HG02678 (cell line): ENCODE data around the gene GNAS-AS1.

ENCODE experiments used
- ATAC-seq: cut with Tn5 transposase; IDR thresholded peaks from one replicate; pipeline ENCODE4 v1.9.1; 2021; ENCODE audit warnings: mild to moderate bottlenecking, moderate library complexity; ENCODE audit not compliant: unreplicated experiment

GNAS-AS1 gene

GRCh38 chr20:58864346-58864745, 13.6 kb upstream of the GNAS-AS1 start:
- no peak for ATAC-seq

GRCh38 chr20:58863044-58863790, 12.5 kb upstream of the GNAS-AS1 start:
- no peak for ATAC-seq

GRCh38 chr20:58855506-58856389, 5.0 kb upstream of the GNAS-AS1 start:
- no peak for ATAC-seq

GRCh38 chr20:58854638-58855471, 4.2 kb upstream of the GNAS-AS1 start:
- no peak for ATAC-seq

- ATAC-seq: no peak
Measured at GRCh38 chr20:58853976-58854637, 3.4 kb upstream of the GNAS-AS1 start.

- ATAC-seq: no peak
Measured at GRCh38 chr20:58853466-58853865, 2.8 kb upstream of the GNAS-AS1 start.

GRCh38 chr20:58852543-58853271, 2.0 kb upstream of the GNAS-AS1 start, which contains the start of gene GNAS:
GNAS (plus strand) TSS chr20:58852716.
- ATAC-seq: no peak

GRCh38 chr20:58851969-58852458, 1.3 kb upstream of the GNAS-AS1 start:
- ATAC-seq: no peak

- no peak for ATAC-seq
Measured at GRCh38 chr20:58851221-58851968, 693 bp upstream of the GNAS-AS1 start.

- ATAC-seq: no peak
Measured at GRCh38 chr20:58847463-58847862, 3.2 kb downstream of the GNAS-AS1 start.

GRCh38 chr20:58845706-58846105, 5.0 kb downstream of the GNAS-AS1 start:
- ATAC-seq: no peak

- no peak for ATAC-seq
Measured at GRCh38 chr20:58843128-58843556, 7.6 kb downstream of the GNAS-AS1 start.

- ATAC-seq: no peak
Measured at GRCh38 chr20:58842276-58842675, 8.4 kb downstream of the GNAS-AS1 start.

GRCh38 chr20:58841539-58842264, 9.0 kb downstream of the GNAS-AS1 start:
- no peak for ATAC-seq

- no peak for ATAC-seq
Measured at GRCh38 chr20:58840816-58841538, 9.7 kb downstream of the GNAS-AS1 start.

GRCh38 chr20:58839991-58840747, 10.5 kb downstream of the GNAS-AS1 start:
- ATAC-seq: no peak

- no peak for ATAC-seq
Measured at GRCh38 chr20:58839474-58839874, 11.2 kb downstream of the GNAS-AS1 start.
